ENCODE data around the gene PRKCD. TPM values are rescaled to one million over a fixed set of nuclear protein-coding genes. Genes with fewer than 3 reads are reported as not detected.

The PRKCD gene
- total RNA-seq, 4 donors from 2014 or later = 36.3 to 73.1 (median 70.6) TPM

GRCh38 chr3:53242155-53242554 is 81.1 kb downstream of the PRKCD start:
- Histone ChIP-seq H3K36me3 (peaks cover 0 to 39% (median 0%) of the 10 kb centered on the region in 3 donors), H3K27ac (no peak overlapping the region)

More at GRCh38 chr3:53242155-53242554, 81.1 kb downstream of the PRKCD start:
- no peaks in the 10 kb centered on the region for H3K9me3 ChIP-seq
- H3K4me3 ChIP-seq = no peak overlapping the region
- peaks cover 0 to 40% (median 5%) of the 10 kb centered on the region in 4 donors for H3K4me1 ChIP-seq
- no peaks in the 10 kb centered on the region for H3K27me3 ChIP-seq
- no peak for DNase-seq
- TF ChIP-seq POLR2A (IDR thresholded peaks at IDR 0.05) = no peak
- TF ChIP-seq, protein P1, sequence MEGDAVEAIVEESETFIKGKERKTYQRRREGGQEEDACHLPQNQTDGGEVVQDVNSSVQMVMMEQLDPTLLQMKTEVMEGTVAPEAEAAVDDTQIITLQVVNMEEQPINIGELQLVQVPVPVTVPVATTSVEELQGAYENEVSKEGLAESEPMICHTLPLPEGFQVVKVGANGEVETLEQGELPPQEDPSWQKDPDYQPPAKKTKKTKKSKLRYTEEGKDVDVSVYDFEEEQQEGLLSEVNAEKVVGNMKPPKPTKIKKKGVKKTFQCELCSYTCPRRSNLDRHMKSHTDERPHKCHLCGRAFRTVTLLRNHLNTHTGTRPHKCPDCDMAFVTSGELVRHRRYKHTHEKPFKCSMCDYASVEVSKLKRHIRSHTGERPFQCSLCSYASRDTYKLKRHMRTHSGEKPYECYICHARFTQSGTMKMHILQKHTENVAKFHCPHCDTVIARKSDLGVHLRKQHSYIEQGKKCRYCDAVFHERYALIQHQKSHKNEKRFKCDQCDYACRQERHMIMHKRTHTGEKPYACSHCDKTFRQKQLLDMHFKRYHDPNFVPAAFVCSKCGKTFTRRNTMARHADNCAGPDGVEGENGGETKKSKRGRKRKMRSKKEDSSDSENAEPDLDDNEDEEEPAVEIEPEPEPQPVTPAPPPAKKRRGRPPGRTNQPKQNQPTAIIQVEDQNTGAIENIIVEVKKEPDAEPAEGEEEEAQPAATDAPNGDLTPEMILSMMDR (IDR thresholded peaks at IDR 0.05) = no peak

Other genes starting within 250 kb of the PRKCD start
- 10 to 100 TPM; 16.1 to 45.4 (median 23.0) TPM for gene SFMBT1, start 115.1 kb upstream of the PRKCD start, total RNA-seq
- 10 to 100 TPM in 3 of 4 donors, 1 to 10 TPM in 1; 9.0 to 19.8 (median 10.8) TPM for gene RFT1, start 30.8 kb upstream of the PRKCD start, total RNA-seq
- 100 to 1,000 TPM; 130 to 171 (median 145) TPM for gene TKT, start 94.8 kb downstream of the PRKCD start, total RNA-seq
- gene DCP1A, start 186.3 kb downstream of the PRKCD start, total RNA-seq = 10 to 100 TPM; 14.0 to 31.4 (median 20.5) TPM

All from Peyer's patch (tissue), 4 donors.